HUES64 (cell line): ENCODE measurements around the gene GUCY1A1.
"Not testable (repeated sequence)": the region's sequence is repeated elsewhere in the genome, so short reads cannot be mapped to it uniquely, and the experiment has no call there.

Experiments used
- H3K27ac ChIP-seq: 2 replicates; pipeline ENCODE4 v1.7.0; 2013; ENCODE audit warnings: low read depth, low read length, inconsistent platforms
- H3K27me3 ChIP-seq: 2 replicates; pipeline ENCODE4 v1.6.1; 2013; ENCODE audit warnings: mild to moderate bottlenecking, low read length; ENCODE audit not compliant: insufficient read depth
- H3K36me3 ChIP-seq: 2 replicates; pipeline ENCODE4 v1.6.1; 2013; ENCODE audit warnings: mild to moderate bottlenecking, low read length; ENCODE audit not compliant: insufficient read depth
- H3K4me1 ChIP-seq: 2 replicates; pipeline ENCODE4 v1.6.1; 2013; ENCODE audit warnings: mild to moderate bottlenecking, low read length, moderate library complexity; ENCODE audit not compliant: insufficient read depth
- H3K4me3 ChIP-seq: 2 replicates; pipeline ENCODE4 v1.5.1; 2013; ENCODE audit warnings: mild to moderate bottlenecking, low read length, moderate library complexity
- H3K9ac ChIP-seq: 2 replicates; pipeline ENCODE4 v1.6.1; 2013; ENCODE audit warnings: mild to moderate bottlenecking, low read depth, low read length
- H3K9me3 ChIP-seq: 2 replicates; pipeline ENCODE4 v1.6.1; 2013; ENCODE audit warnings: low read depth, low read length; ENCODE audit not compliant: insufficient read depth
- WGBS: fragments of 150-250, 120-280 bp; methylation state at CpG from one replicate; pipeline ENCODE4 v1.1.7; 2013; ENCODE audit warnings: missing lambda C conversion rate; 5-methylcytosine and 5-hydroxymethylcytosine counted together

The GUCY1A1 gene

DNA sequence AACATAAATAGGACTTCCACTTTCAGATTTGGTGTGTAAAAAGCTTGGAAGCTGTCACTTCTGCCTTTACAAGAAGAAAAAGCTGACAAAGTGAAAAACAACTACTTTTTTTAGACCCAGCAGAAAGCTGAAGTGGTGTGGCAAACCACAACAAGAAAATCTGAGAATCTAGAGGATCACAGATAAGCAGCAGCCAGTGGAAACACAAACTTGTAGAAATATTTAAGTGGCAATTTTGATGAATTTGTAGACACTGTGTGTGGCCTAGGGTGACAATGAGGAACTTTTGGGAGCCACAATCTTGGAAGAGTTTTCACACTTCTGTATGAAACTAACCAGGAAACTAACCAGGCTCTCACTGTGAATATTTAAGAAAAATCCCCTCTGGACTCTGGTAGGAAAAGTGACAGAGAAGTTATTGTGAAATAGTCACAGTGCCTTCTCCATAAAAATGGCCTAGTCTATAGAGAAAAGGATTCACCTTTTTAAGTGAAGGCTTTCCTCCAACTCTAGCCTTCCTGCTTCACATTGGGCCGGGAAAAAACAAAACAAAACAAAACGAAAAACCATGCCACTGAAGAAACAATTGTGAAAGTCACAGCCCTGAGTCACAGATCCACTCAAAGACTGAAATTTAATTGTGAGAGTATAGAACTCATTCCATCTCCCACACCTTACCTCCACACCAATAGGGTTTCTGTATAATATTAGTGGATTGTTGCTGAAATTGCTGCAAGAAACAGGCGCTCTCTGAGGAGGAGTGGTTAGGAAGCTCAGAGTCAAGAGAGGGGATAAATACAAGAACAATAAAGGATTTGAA, 26.7 kb upstream of the GUCY1A1 start:
- no peak overlapping the region for H3K9ac ChIP-seq
- no peaks in the 10 kb centered on the region for H3K36me3 ChIP-seq
- H3K4me1 ChIP-seq: no peaks in the 10 kb centered on the region; the same call in 1 of the 2 replicates
- H3K9me3 ChIP-seq: no peaks in the 10 kb centered on the region
- H3K27me3 ChIP-seq: no peaks in the 10 kb centered on the region
- no peak overlapping the region for H3K4me3 ChIP-seq
- WGBS: 94% methylated on average over 3 of the region's 3 CpGs
- no peak overlapping the region for H3K27ac ChIP-seq

DNA sequence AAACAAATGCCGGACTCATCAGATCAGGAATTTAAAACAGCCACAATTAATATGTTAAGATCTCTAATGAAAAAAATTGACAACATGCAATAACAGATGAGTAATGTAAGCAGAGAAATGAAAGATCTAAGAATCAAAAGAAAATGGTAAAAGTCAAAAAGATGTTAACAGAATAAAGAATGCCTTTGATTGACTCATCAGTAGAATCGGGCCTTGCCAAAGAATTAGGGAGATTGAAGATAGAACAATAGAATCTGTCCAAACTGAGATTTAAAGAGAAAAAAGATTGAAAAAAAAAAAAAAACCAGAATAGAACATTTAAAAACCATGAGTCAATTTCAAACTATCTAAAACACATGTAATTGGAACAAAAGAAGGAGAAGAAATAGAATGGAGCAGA, 25.9 kb upstream of the GUCY1A1 start:
- Histone ChIP-seq H3K4me3 (no peak overlapping the region), H3K9me3 (no peaks in the 10 kb centered on the region), H3K27me3 (no peaks in the 10 kb centered on the region), H3K36me3 (no peaks in the 10 kb centered on the region), H3K27ac (no peak overlapping the region), H3K9ac (no peak overlapping the region), H3K4me1 (no peaks in the 10 kb centered on the region; the same call in 1 of the 2 replicates)
- 95% methylated on average over 2 of the region's 2 CpGs for WGBS

GRCh38 chr4:155643087-155643486, 23.6 kb upstream of the GUCY1A1 start:
- no peaks in the 10 kb centered on the region for H3K9me3 ChIP-seq
- no peaks in the 10 kb centered on the region for H3K27me3 ChIP-seq
- no peak overlapping the region for H3K27ac ChIP-seq
- no peak overlapping the region for H3K4me3 ChIP-seq
- WGBS: 88% methylated on average over 1 of the region's 1 CpG
- H3K36me3 ChIP-seq: no peaks in the 10 kb centered on the region
- H3K4me1 ChIP-seq: no peaks in the 10 kb centered on the region; the same call in 1 of the 2 replicates
- no peak overlapping the region for H3K9ac ChIP-seq

DNA sequence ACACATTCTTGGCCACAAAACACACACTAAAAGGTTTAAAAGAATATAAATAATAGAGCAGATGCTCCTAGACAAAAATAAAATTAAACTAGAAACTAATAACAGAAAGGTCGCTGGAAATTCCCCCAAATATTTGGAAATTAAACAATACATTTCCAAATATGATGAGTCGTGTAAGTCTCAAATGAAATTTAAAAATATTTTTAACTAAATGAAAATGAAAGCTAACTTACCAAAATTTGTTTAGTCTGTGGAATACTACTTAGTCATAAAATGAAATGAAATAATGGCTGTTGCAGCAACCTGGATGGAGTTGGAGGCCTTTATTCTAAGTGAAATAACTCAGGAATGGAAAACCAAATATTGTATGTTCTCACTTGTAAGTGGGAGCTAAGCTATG, 20.6 kb upstream of the GUCY1A1 start:
- WGBS: no CpG with 5 or more reads among the region's 2 CpGs
- Histone ChIP-seq H3K9ac (no peak overlapping the region), H3K27me3 (no peaks in the 10 kb centered on the region), H3K4me3 (no peak overlapping the region), H3K27ac (no peak overlapping the region), H3K4me1 (no peaks in the 10 kb centered on the region), H3K36me3 (no peaks in the 10 kb centered on the region), H3K9me3 (no peaks in the 10 kb centered on the region)

GRCh38 chr4:155650785-155651184, 15.9 kb upstream of the GUCY1A1 start:
- not testable (repeated sequence) for H3K9ac ChIP-seq, H3K4me3 ChIP-seq, H3K36me3 ChIP-seq, H3K4me1 ChIP-seq, H3K9me3 ChIP-seq, H3K27ac ChIP-seq, H3K27me3 ChIP-seq
- 100% methylated on average over 3 of the region's 4 CpGs for WGBS

GRCh38 chr4:155653052-155653451, 13.6 kb upstream of the GUCY1A1 start:
- Histone ChIP-seq H3K4me1 (no peaks in the 10 kb centered on the region), H3K9ac (no peak overlapping the region), H3K27ac (no peak overlapping the region), H3K9me3 (peaks cover 3% of the 10 kb centered on the region; the same call in 1 of the 2 replicates), H3K4me3 (no peak overlapping the region), H3K27me3 (no peaks in the 10 kb centered on the region), H3K36me3 (no peaks in the 10 kb centered on the region)

GRCh38 chr4:155656025-155656424, 10.6 kb upstream of the GUCY1A1 start:
- peaks cover 3% of the 10 kb centered on the region; the same call in 1 of the 2 replicates for H3K9me3 ChIP-seq
- 71% methylated on average over 4 of the region's 4 CpGs for WGBS
- H3K27me3 ChIP-seq: peaks cover 10% of the 10 kb centered on the region
- no peaks in the 10 kb centered on the region for H3K36me3 ChIP-seq
- no peak overlapping the region for H3K27ac ChIP-seq
- no peak overlapping the region for H3K9ac ChIP-seq
- H3K4me1 ChIP-seq: no peaks in the 10 kb centered on the region
- no peak overlapping the region for H3K4me3 ChIP-seq

DNA sequence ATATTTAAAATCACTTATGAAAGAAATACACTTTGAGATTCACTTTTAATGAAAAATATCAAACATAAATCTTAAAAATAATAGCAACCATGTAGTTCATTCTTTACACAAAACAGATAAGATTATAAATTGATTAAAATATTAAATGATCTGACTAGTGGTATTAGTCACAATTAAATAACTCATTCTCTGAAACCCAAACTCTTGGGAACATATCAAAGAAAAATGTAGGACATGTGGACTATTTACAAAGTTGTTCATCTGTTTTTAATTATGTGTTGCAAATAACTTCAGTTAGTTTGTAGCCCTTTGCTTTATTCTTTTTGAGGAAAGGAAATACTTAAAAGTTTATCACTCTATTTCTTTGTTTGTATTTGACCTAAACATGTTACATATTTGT, 9.5 kb upstream of the GUCY1A1 start:
- peaks cover 12% of the 10 kb centered on the region for H3K27me3 ChIP-seq
- H3K4me3 ChIP-seq: no peak overlapping the region
- H3K9ac ChIP-seq: no peak overlapping the region
- H3K4me1 ChIP-seq: no peaks in the 10 kb centered on the region
- H3K9me3 ChIP-seq: peaks cover 3% of the 10 kb centered on the region; the same call in 1 of the 2 replicates
- no peak overlapping the region for H3K27ac ChIP-seq
- H3K36me3 ChIP-seq: no peaks in the 10 kb centered on the region

DNA sequence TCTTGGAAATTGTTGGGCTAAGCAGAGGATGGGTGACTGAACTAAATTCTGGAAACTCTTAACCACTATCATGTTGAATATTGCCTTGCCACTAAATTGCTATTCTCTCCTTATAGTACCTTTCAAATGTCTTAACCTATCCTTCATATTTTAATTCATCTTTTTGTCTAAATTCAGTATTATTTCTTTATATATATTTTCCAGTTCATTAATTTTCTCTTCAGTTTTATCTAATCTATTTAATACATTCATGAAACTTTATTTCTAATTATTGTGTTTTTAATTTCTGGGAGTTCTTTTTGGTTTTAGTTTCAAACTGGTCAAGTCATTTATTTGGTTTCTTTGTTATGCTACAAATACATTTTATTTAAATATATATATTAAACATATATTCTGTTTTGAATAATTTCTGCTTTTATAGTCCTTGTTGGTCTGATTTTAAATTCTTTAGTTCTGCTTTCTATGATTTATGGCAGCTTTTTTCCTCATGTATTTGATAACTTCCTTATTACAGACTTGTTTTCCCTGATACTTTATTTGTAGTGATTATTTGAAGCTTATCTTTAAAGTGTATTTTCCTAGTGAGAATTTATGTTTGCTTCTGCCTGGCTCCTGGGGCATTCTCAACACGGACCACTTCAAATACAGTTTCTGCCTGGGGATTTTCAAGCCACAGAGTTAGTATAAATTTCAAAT, 8.5 kb upstream of the GUCY1A1 start:
- Histone ChIP-seq H3K4me3 (no peak overlapping the region), H3K27ac (no peak overlapping the region), H3K9me3 (peaks cover 3% of the 10 kb centered on the region; the same call in 1 of the 2 replicates), H3K36me3 (no peaks in the 10 kb centered on the region), H3K9ac (no peak overlapping the region), H3K4me1 (no peaks in the 10 kb centered on the region), H3K27me3 (peaks cover 16% of the 10 kb centered on the region)
- 93% methylated on average over 1 of the region's 1 CpG for WGBS

DNA sequence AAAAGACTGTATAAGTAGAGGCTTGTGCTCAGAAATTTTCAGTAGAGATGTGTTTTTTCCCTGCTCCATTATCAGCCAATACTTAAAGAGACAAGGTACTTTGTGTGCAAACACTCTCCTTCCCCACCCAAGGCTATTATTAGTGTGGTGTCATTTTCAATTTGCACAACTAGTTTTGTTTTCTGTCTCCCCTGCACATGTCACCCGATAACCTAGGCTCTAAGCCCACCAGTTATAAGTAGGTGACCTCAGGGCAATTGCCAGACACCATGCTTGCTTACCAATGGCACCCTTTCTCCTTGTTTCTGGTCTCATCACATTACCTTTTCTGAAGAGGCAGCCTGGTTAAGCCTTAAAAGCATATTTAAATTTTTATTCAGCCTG, 8.0 kb upstream of the GUCY1A1 start:
- no peak overlapping the region for H3K27ac ChIP-seq
- 94% methylated on average over 1 of the region's 1 CpG for WGBS
- H3K4me3 ChIP-seq: no peak overlapping the region
- no peaks in the 10 kb centered on the region for H3K36me3 ChIP-seq
- H3K9me3 ChIP-seq: peaks cover 3% of the 10 kb centered on the region; the same call in 1 of the 2 replicates
- H3K27me3 ChIP-seq: peaks cover 19% of the 10 kb centered on the region
- H3K4me1 ChIP-seq: no peaks in the 10 kb centered on the region
- H3K9ac ChIP-seq: no peak overlapping the region

DNA sequence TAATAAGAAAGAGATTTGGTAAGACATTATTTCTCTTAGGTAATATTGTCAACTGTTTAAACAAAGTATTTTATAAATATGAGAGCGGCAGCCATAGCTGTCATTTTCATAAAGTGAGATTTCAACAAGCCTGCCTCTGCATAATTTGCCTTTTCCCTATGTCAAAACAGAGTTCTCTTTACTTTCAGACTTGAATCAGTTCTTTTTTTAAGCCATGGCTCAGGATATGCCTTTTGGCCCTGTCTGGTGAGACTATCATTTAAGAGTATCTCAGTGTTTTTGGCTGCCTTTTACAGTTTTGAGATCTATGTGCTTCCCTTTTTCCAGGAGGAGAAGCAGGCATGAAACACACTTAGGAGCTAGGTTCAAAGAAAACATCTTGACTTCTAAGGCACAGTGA, 7.5 kb upstream of the GUCY1A1 start:
- H3K4me3 ChIP-seq: no peak overlapping the region
- peaks cover 3% of the 10 kb centered on the region; the same call in 1 of the 2 replicates for H3K9me3 ChIP-seq
- WGBS: 95% methylated on average over 1 of the region's 1 CpG
- H3K36me3 ChIP-seq: no peaks in the 10 kb centered on the region
- H3K27me3 ChIP-seq: peaks cover 24% of the 10 kb centered on the region
- no peaks in the 10 kb centered on the region for H3K4me1 ChIP-seq
- no peak overlapping the region for H3K27ac ChIP-seq
- no peak overlapping the region for H3K9ac ChIP-seq
